ENCODE measurements around the gene GPR78. TPM values are rescaled to one million over a fixed set of nuclear protein-coding genes. Genes with fewer than 3 reads are reported as not detected.

GPR78 gene
- polyA plus RNA-seq, 1 donor (not counting 4 experiments of a cell fraction or from before 2014, with no cell fraction given): not detected

GRCh38 chr4:8592366-8593263 lies 12.4 kb downstream of the GPR78 start, which contains the start of gene CPZ:
Gene CPZ, plus strand, starts transcription at chr4:8592765. Its CDS starts 69 bp downstream, at chr4:8592834.
- Histone ChIP-seq H3K4me1 (ENCODE audit: control insufficient read depth, extremely low read depth, insufficient read depth, low read length) (no peaks in the 10 kb centered on the region), H3K36me3 (ENCODE audit: control insufficient read depth in 2 of 2, extremely low read depth in 1 of 2, insufficient read depth in 2 of 2, low read length in 2 of 2) (no peaks in the 10 kb centered on the region), H4K20me1 (ENCODE audit: control insufficient read depth, extremely low read depth, insufficient read depth, low read length) (no peaks in the 10 kb centered on the region), H3K27ac (ENCODE audit: control insufficient read depth, insufficient read depth, low read length) (no peak within 1 kb of the TSS), H2AFZ (ENCODE audit: control insufficient read depth, low read length) (no peak within 1 kb of the TSS), H3K9me3 (ENCODE audit: control insufficient read depth, low read depth, low read length) (no peaks in the 10 kb centered on the region), H3K4me2 (ENCODE audit: control insufficient read depth, extremely low read depth, insufficient read depth, low read depth, low read length) (no peak within 1 kb of the TSS), H3K9me1 (ENCODE audit: control insufficient read depth, extremely low read depth, insufficient read depth, low read length) (no peaks in the 10 kb centered on the region), H3K27me3 (ENCODE audit: control insufficient read depth, extremely low read depth, insufficient read depth, low read length) (peaks cover 37% of the 10 kb centered on the region), H3K9ac (ENCODE audit: control insufficient read depth, extremely low read depth, insufficient read depth, low read length) (no peak within 1 kb of the TSS), H3K4me3 (ENCODE audit: control insufficient read depth in 2 of 3, extremely low read depth in 1 of 3, insufficient read depth in 2 of 3, low read depth in 1 of 3, low read length in 3 of 3) (no peak within 1 kb of the TSS), H3K79me2 (ENCODE audit: control insufficient read depth, insufficient read depth, low read length) (no peaks in the 10 kb centered on the region)
- dilution Hi-C loops (cut with MboI; ENCODE audit: extremely low pct_ligation_motif_present, low sequenced_read_pairs): no loop called here
- DNase-seq (ENCODE audit: low read depth, low spot score) (no peak), FAIRE-seq (no peak)
- TF ChIP-seq EZH2 (IDR thresholded peaks at IDR 0.05; ENCODE audit: low read length): peak; percentile 57
- TF ChIP-seq CTCF (optimal IDR thresholded peaks at IDR 0.05 in 1 of 3, IDR thresholded peaks at IDR 0.05 in 1 of 3, conservative IDR thresholded peaks at IDR 0.05 in 1 of 3; ENCODE audit: extremely low read depth in 1 of 3, insufficient read depth in 2 of 3, low read length in 3 of 3): no peak

GRCh38 chr4:8593264-8594096 lies 13.3 kb downstream of the GPR78 start:
- Histone ChIP-seq H3K4me1 (ENCODE audit: control insufficient read depth, extremely low read depth, insufficient read depth, low read length) (no peaks in the 10 kb centered on the region), H3K27ac (ENCODE audit: control insufficient read depth, insufficient read depth, low read length) (no peak overlapping the region), H4K20me1 (ENCODE audit: control insufficient read depth, extremely low read depth, insufficient read depth, low read length) (no peaks in the 10 kb centered on the region), H3K4me2 (ENCODE audit: control insufficient read depth, extremely low read depth, insufficient read depth, low read depth, low read length) (no peak overlapping the region), H3K27me3 (ENCODE audit: control insufficient read depth, extremely low read depth, insufficient read depth, low read length) (peaks cover 37% of the 10 kb centered on the region), H3K9me3 (ENCODE audit: control insufficient read depth, low read depth, low read length) (no peaks in the 10 kb centered on the region), H3K4me3 (ENCODE audit: control insufficient read depth in 2 of 3, extremely low read depth in 1 of 3, insufficient read depth in 2 of 3, low read depth in 1 of 3, low read length in 3 of 3) (no peak overlapping the region), H2AFZ (ENCODE audit: control insufficient read depth, low read length) (no peak overlapping the region), H3K9me1 (ENCODE audit: control insufficient read depth, extremely low read depth, insufficient read depth, low read length) (no peaks in the 10 kb centered on the region), H3K79me2 (ENCODE audit: control insufficient read depth, insufficient read depth, low read length) (no peaks in the 10 kb centered on the region), H3K9ac (ENCODE audit: control insufficient read depth, extremely low read depth, insufficient read depth, low read length) (no peak overlapping the region), H3K36me3 (ENCODE audit: control insufficient read depth in 2 of 2, extremely low read depth in 1 of 2, insufficient read depth in 2 of 2, low read length in 2 of 2) (no peaks in the 10 kb centered on the region)
- dilution Hi-C loops (cut with MboI; ENCODE audit: extremely low pct_ligation_motif_present, low sequenced_read_pairs): no loop called here
- DNase-seq (ENCODE audit: low read depth, low spot score) (no peak), FAIRE-seq (no peak)
- TF ChIP-seq CTCF (optimal IDR thresholded peaks at IDR 0.05 in 1 of 3, IDR thresholded peaks at IDR 0.05 in 1 of 3, conservative IDR thresholded peaks at IDR 0.05 in 1 of 3; ENCODE audit: extremely low read depth in 1 of 3, insufficient read depth in 2 of 3, low read length in 3 of 3) (no peak), EZH2 (IDR thresholded peaks at IDR 0.05; ENCODE audit: low read length) (peak; percentile 45)
